Keratinocyte (primary cell): Measurements from ENCODE around the gene CRTC3.

Source experiments
- CTCF ChIP-seq, 3 experiments: IDR thresholded peaks in 1 of 3; conservative IDR thresholded peaks in 1 of 3; optimal IDR thresholded peaks in 1 of 3; 2 replicates in 2 of 3; 3 replicates in 1 of 3; pipeline versions ENCODE3 to v1.5.1; 2011; ENCODE audit warnings: low read length in 3 of 3, mild to moderate bottlenecking in 3 of 3, moderate library complexity in 2 of 3, control low read depth in 1 of 3, inconsistent platforms in 1 of 3; ENCODE audit not compliant: insufficient read depth in 2 of 3; ENCODE audit errors: extremely low read depth in 1 of 3
- EZH2 ChIP-seq: IDR thresholded peaks from one replicate; pipeline ENCODE4 v1.6.1; 2012; ENCODE audit warnings: inconsistent platforms, mild to moderate bottlenecking, low read length, moderate library complexity

- TF ChIP-seq CTCF (optimal IDR thresholded peaks at IDR 0.05 in 1 of 3, IDR thresholded peaks at IDR 0.05 in 1 of 3, conservative IDR thresholded peaks at IDR 0.05 in 1 of 3; ENCODE audit: extremely low read depth in 1 of 3, insufficient read depth in 2 of 3, low read length in 3 of 3) (no peak), EZH2 (no peak)
These were observed 42.5 kb upstream of the CRTC3 start for GRCh38 chr15:90487186-90487585.
